Lower leg skin (tissue), 4 donors: Measurements from ENCODE around the gene CORO7. TPM values are rescaled to one million over a fixed set of nuclear protein-coding genes. Genes with fewer than 3 reads are reported as not detected.

Experiments
- DNase-seq, 2 donors: peaks; one replicate each; pipeline ENCODE4 v3.0.0-alpha.2; 2019; ENCODE audit warnings: low spot score in 2 of 2
- H3K4me3 ChIP-seq: fragments of 200-600 bp; sonication (generic); 2 replicates; pipeline ENCODE4 v1.5.1; 2017; ENCODE audit warnings: mild to moderate bottlenecking, low read depth; ENCODE audit not compliant: poor library complexity, severe bottlenecking
- POLR2A ChIP-seq, 2 donors: fragments of 450-650 bp; IDR thresholded peaks; one replicate each; pipeline ENCODE4 v1.6.1; 2016 to 2017; ENCODE audit warnings: antibody characterized with exemption in 2 of 2, mild to moderate bottlenecking in 1 of 2, moderate library complexity in 1 of 2
- WGBS, 2 donors: methylation state at CpG; one replicate each; pipeline ENCODE4 v1.1.5; 2018; 5-methylcytosine and 5-hydroxymethylcytosine counted together
- intact Hi-C: fragments of 100-400 bp; cut with DNase I; formaldehyde crosslinking; loops from one replicate; pipeline ENCODE4 v1.15.0; 2023; ENCODE audit warnings: low total_unique reads
- total RNA-seq, 4 donors: library from RNA; depleted of rRNA; stranded (reverse); fragments of >200 nt; gene quantifications; one replicate each; pipeline ENCODE4 v1.1.0, GENCODE V29; 2016
- TF ChIP-seq, protein P1 (sequence below), 3 donors: fragments of 450-650 bp; IDR thresholded peaks; one replicate each; pipeline ENCODE4 v1.5.1; 2016; ENCODE audit warnings: antibody characterized with exemption in 3 of 3, mild to moderate bottlenecking in 3 of 3, moderate library complexity in 2 of 3

Gene CORO7
- total RNA-seq, 4 donors from 2014 or later, result 18.4 to 39.0 (median 22.7) TPM

DNA sequence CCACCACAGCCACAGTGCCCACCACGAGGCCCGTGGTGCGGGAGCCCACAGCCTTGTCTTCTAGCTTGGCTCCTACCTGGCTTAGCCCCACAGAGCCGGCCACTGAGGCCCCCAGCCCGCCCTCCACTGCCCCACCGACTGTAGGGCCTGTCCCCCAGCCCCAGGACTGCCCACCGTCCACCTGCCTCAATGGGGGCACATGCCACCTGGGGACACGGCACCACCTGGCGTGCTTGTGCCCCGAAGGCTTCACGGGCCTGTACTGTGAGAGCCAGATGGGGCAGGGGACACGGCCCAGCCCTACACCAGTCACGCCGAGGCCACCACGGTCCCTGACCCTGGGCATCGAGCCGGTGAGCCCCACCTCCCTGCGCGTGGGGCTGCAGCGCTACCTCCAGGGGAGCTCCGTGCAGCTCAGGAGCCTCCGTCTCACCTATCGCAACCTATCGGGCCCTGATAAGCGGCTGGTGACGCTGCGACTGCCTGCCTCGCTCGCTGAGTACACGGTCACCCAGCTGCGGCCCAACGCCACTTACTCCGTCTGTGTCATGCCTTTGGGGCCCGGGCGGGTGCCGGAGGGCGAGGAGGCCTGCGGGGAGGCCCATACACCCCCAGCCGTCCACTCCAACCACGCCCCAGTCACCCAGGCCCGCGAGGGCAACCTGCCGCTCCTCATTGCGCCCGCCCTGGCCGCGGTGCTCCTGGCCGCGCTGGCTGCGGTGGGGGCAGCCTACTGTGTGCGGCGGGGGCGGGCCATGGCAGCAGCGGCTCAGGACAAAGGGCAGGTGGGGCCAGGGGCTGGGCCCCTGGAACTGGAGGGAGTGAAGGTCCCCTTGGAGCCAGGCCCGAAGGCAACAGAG is 34.2 kb downstream of the CORO7 start:
- DNase-seq, result no peak
- WGBS, 2 donors, result 91 to 97% methylated on average over 35 to 40 of the region's 55 CpGs
- intact Hi-C loops, result no loop called here
- TF ChIP-seq, protein P1, sequence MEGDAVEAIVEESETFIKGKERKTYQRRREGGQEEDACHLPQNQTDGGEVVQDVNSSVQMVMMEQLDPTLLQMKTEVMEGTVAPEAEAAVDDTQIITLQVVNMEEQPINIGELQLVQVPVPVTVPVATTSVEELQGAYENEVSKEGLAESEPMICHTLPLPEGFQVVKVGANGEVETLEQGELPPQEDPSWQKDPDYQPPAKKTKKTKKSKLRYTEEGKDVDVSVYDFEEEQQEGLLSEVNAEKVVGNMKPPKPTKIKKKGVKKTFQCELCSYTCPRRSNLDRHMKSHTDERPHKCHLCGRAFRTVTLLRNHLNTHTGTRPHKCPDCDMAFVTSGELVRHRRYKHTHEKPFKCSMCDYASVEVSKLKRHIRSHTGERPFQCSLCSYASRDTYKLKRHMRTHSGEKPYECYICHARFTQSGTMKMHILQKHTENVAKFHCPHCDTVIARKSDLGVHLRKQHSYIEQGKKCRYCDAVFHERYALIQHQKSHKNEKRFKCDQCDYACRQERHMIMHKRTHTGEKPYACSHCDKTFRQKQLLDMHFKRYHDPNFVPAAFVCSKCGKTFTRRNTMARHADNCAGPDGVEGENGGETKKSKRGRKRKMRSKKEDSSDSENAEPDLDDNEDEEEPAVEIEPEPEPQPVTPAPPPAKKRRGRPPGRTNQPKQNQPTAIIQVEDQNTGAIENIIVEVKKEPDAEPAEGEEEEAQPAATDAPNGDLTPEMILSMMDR (IDR thresholded peaks at IDR 0.05), result no peak
- no peak for TF ChIP-seq POLR2A (IDR thresholded peaks at IDR 0.05)
- no peak overlapping the region for H3K4me3 ChIP-seq

GRCh38 chr16:4381072-4381934 is 35.1 kb downstream of the CORO7 start:
- no peak for DNase-seq
- 88 to 89% methylated on average over 35 to 51 of the region's 59 CpGs for WGBS, 2 donors
- intact Hi-C loops, result no loop called here
- TF ChIP-seq POLR2A (IDR thresholded peaks at IDR 0.05), result no peak
- TF ChIP-seq, protein P1 (IDR thresholded peaks at IDR 0.05), result no peak
- no peak overlapping the region for H3K4me3 ChIP-seq

GRCh38 chr16:4380119-4381063 is 36.0 kb downstream of the CORO7 start:
- no peak overlapping the region for H3K4me3 ChIP-seq
- 81 to 85% methylated on average over 26 of the region's 26 CpGs for WGBS, 2 donors
- intact Hi-C loops, result no loop called here
- TF ChIP-seq POLR2A (IDR thresholded peaks at IDR 0.05), result no peak
- TF ChIP-seq, protein P1 (IDR thresholded peaks at IDR 0.05), result no peak
- no peak for DNase-seq

DNA sequence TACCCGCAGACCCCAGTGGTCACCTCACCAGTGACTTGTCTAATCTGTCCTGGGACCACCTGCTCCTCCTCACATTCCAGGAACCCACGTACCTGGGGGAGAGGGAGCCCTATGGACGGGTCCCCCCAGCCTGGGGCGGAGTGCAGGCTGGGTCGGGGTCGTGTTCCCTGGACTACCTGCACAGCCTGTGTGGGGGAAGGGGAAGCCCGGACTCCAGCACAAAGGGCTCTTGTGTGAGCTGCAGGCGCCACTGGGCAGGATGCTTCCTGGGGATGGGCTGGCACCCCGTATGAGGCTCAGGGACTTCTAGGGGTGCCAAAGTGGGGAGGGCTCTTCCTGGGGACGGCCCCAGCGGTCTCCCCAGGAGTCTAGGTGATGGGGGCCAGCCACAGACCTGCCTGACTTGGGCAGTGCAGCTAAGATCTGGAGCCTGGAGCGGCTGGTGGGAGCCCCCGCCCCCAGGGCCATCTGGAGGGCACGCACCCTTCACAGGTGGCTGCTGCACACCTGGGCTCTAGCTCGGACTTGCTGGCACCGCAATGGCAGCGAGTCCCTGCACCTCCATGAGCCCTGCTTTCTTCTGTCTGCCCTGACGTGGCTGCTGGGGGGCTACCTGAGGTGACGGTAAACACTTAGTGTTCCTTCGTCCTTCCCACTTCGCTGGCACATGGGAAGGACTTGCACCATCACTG is 37.3 kb downstream of the CORO7 start:
- DNase-seq, result no peak
- 79 to 84% methylated on average over 12 to 18 of the region's 21 CpGs for WGBS, 2 donors
- H3K4me3 ChIP-seq, result no peak overlapping the region
- TF ChIP-seq, protein P1 (IDR thresholded peaks at IDR 0.05), result no peak
- TF ChIP-seq POLR2A (IDR thresholded peaks at IDR 0.05), result no peak
- intact Hi-C loops, result loop anchor here (10.0 kb wide), 1 partner anchor 1126 kb away; no protein-coding TSS in a partner anchor
